Smooth muscle cell (in vitro differentiated cells): ENCODE results near the gene SH2B3. TPM values are rescaled to one million over a fixed set of nuclear protein-coding genes. Genes with fewer than 3 reads are reported as not detected.

ENCODE experiments used
- DNase-seq: peaks from one replicate; lab custom pipeline; 2025; ENCODE audit not compliant: unreplicated experiment; lab: John Stamatoyannopoulos, UW
- H2AFZ ChIP-seq: fragments of 200-600 bp; sonication (generic); 2 replicates; pipeline ENCODE4 v1.6.0; 2016; ENCODE audit warnings: antibody characterized with exemption, low read depth, mild to moderate bottlenecking
- H3F3A ChIP-seq: fragments of 200-600 bp; sonication (generic); 2 replicates; pipeline ENCODE4 v1.6.0; 2017; ENCODE audit warnings: antibody characterized with exemption, low read depth
- H3K27ac ChIP-seq: fragments of 200-600 bp; sonication (generic); 2 replicates; pipeline ENCODE4 v1.5.1; 2016; ENCODE audit warnings: low read depth, mild to moderate bottlenecking
- H3K27me3 ChIP-seq: fragments of 200-600 bp; sonication (generic); 2 replicates; pipeline ENCODE4 v1.6.1; 2016; ENCODE audit warnings: low read depth, mild to moderate bottlenecking
- H3K36me3 ChIP-seq: fragments of 200-600 bp; sonication (generic); 2 replicates; pipeline ENCODE4 v1.5.1; 2016; ENCODE audit warnings: low read depth
- H3K4me1 ChIP-seq: fragments of 200-600 bp; sonication (generic); 2 replicates; pipeline ENCODE4 v1.5.1; 2016; ENCODE audit warnings: low read depth
- H3K4me2 ChIP-seq: fragments of 200-600 bp; sonication (generic); 2 replicates; pipeline ENCODE4 v1.6.0; 2016; ENCODE audit warnings: mild to moderate bottlenecking
- H3K4me3 ChIP-seq: fragments of 200-600 bp; sonication (generic); 2 replicates; pipeline ENCODE4 v1.5.1; 2016; ENCODE audit warnings: mild to moderate bottlenecking
- H3K79me2 ChIP-seq: fragments of 200-600 bp; sonication (generic); 2 replicates; pipeline ENCODE4 v1.6.0; 2016; ENCODE audit warnings: low read depth, mild to moderate bottlenecking
- H3K9ac ChIP-seq: fragments of 200-600 bp; sonication (generic); 2 replicates; pipeline ENCODE4 v1.6.0; 2016; ENCODE audit warnings: low read depth
- H3K9me3 ChIP-seq: fragments of 200-600 bp; sonication (generic); replicated peaks from 2 replicates; pipeline ENCODE4 v1.5.1; 2016; ENCODE audit warnings: low read depth
- H4K20me1 ChIP-seq: fragments of 200-600 bp; sonication (generic); 2 replicates; pipeline ENCODE4 v1.6.0; 2016; ENCODE audit warnings: low read depth
- CTCF ChIP-seq: fragments of 200-600 bp; sonication (generic); IDR thresholded peaks from 2 replicates; pipeline ENCODE4 v1.5.1; 2017; ENCODE audit warnings: borderline replicate concordance, mild to moderate bottlenecking, antibody characterized with exemption; ENCODE audit not compliant: insufficient read depth, poor library complexity, severe bottlenecking
- WGBS: methylation state at CpG from one replicate; pipeline ENCODE4 v1.1.7; 2016; ENCODE audit warnings: low lambda C conversion rate; 5-methylcytosine and 5-hydroxymethylcytosine counted together
- polyA plus RNA-seq: library from polyadenylated mRNA; unstranded; fragments of >200 nt; fragmentation: Nextera tagmentation; extraction: Ambion mirVana; gene quantifications from 2 replicates; pipeline ENCODE4 v1.2.1, GENCODE V29; 2016
- total RNA-seq: library from RNA; depleted of rRNA; stranded (reverse); fragments of >200 nt; gene quantifications from 2 replicates; pipeline ENCODE4 v1.2.3, GENCODE V29; 2014

SH2B3 gene
- total and polyA plus RNA-seq, 2 experiments from 2014 or later: 4.7 to 5.2 TPM

- Histone ChIP-seq H3K79me2 (peaks cover 5% of the 10 kb centered on the region), H3K9me3 (no peaks in the 10 kb centered on the region), H4K20me1 (peaks cover 17% of the 10 kb centered on the region), H3K36me3 (peaks cover 12% of the 10 kb centered on the region), H3K4me3 (no peak overlapping the region), H3K9ac (no peak overlapping the region), H3K27ac (no peak overlapping the region), H3F3A (no peaks in the 10 kb centered on the region), H3K4me2 (no peak overlapping the region), H3K27me3 (no peaks in the 10 kb centered on the region), H3K4me1 (peaks cover under 1% of the 10 kb centered on the region), H2AFZ (no peak overlapping the region)
- no peak for TF ChIP-seq CTCF
- WGBS: 100% methylated on average over 3 of the region's 3 CpGs
- DNase-seq: no peak
These were observed 61.6 kb downstream of the SH2B3 start for GRCh38 chr12:111467092-111467856.

- no peak for TF ChIP-seq CTCF
- Histone ChIP-seq H3F3A (no peaks in the 10 kb centered on the region), H3K4me1 (no peaks in the 10 kb centered on the region), H3K79me2 (peaks cover 5% of the 10 kb centered on the region), H3K4me3 (no peak overlapping the region), H3K27me3 (no peaks in the 10 kb centered on the region), H3K9ac (no peak overlapping the region), H3K36me3 (peaks cover 12% of the 10 kb centered on the region), H3K4me2 (no peak overlapping the region), H4K20me1 (peaks cover 15% of the 10 kb centered on the region), H3K27ac (no peak overlapping the region), H2AFZ (no peak overlapping the region), H3K9me3 (no peaks in the 10 kb centered on the region)
- no peak for DNase-seq
- 95% methylated on average over 4 of the region's 4 CpGs for WGBS
These were observed 62.1 kb downstream of the SH2B3 start for GRCh38 chr12:111467857-111468241.

- TF ChIP-seq CTCF: no peak
- WGBS: 97% methylated on average over 2 of the region's 2 CpGs
- Histone ChIP-seq H3F3A (no peaks in the 10 kb centered on the region), H3K27ac (no peak overlapping the region), H3K79me2 (peaks cover 14% of the 10 kb centered on the region), H3K4me1 (no peaks in the 10 kb centered on the region), H3K9ac (no peak overlapping the region), H3K4me3 (no peak overlapping the region), H3K4me2 (no peak overlapping the region), H3K36me3 (peaks cover 19% of the 10 kb centered on the region), H4K20me1 (peaks cover 15% of the 10 kb centered on the region), H2AFZ (no peak overlapping the region), H3K27me3 (no peaks in the 10 kb centered on the region), H3K9me3 (no peaks in the 10 kb centered on the region)
- no peak for DNase-seq
These were observed 63.7 kb downstream of the SH2B3 start for GRCh38 chr12:111469401-111469800.

- Histone ChIP-seq H3K9ac (no peak overlapping the region), H3K9me3 (no peaks in the 10 kb centered on the region), H3K4me2 (no peak overlapping the region), H3K27me3 (no peaks in the 10 kb centered on the region), H4K20me1 (peaks cover 18% of the 10 kb centered on the region), H3K79me2 (peaks cover 15% of the 10 kb centered on the region), H3F3A (no peaks in the 10 kb centered on the region), H3K27ac (no peak overlapping the region), H2AFZ (no peak overlapping the region), H3K4me3 (no peak overlapping the region), H3K4me1 (no peaks in the 10 kb centered on the region), H3K36me3 (peaks cover 19% of the 10 kb centered on the region)
- 96% methylated on average over 2 of the region's 2 CpGs for WGBS
- no peak for TF ChIP-seq CTCF
- no peak for DNase-seq
These were observed 65.5 kb downstream of the SH2B3 start for GRCh38 chr12:111471236-111471635.
